ENCODE data around the gene FSTL3.
"Not testable (repeated sequence)": the region's sequence is repeated elsewhere in the genome, so short reads cannot be mapped to it uniquely, and the experiment has no call there.

FSTL3 gene

DNA sequence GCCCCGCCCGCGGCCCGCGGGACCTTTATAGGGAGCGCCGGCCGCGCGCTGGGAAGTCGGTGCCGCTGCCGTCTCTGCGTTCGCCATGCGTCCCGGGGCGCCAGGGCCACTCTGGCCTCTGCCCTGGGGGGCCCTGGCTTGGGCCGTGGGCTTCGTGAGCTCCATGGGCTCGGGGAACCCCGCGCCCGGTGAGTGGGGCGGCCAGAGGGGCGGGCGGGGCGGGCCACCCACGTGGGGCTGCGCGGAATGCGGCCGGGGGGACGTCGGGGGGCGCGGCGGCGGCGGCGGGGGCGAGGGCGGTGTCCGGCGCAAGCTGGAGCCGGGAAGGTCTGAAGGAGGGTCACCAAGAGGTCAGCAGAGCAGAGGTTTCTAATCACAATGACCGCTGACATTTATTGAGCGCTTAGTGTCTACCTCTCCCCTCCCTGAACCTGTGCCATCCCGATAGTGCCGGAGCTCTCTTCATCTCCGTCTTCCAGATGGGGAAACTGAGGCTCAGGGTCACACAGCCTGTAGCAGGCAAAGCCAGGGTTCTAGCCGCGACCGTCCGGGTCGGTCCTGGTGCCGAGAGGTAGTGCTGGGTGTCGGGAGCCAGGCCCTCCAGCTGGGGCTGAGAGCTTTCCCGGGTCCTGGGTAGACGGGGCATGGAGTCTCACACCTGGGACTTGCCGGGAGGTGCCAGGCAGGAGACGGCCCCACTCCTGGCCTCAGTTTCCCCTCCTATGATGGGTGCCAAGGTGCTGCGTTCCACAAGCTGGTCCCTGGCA is at the start of gene FSTL3:
TSS of gene FSTL3 (plus strand) at position 54 of the 767 bp plus-strand sequence. CDS start at position 86, 32 bp downstream.
- no peaks in the 10 kb centered on the region for H3K36me3 ChIP-seq (ENCODE audit: insufficient read depth, low read length)
- H3K27ac ChIP-seq (ENCODE audit: low read depth, low read length) = peak within 1 kb of the TSS; percentile 78
- peaks cover 0 to 6% of the 10 kb centered on the region in 2 donors for H3K27me3 ChIP-seq (ENCODE audit: control insufficient read depth in 1 of 2, insufficient read depth in 2 of 2, low read length in 2 of 2)
- peak within 1 kb of the TSS; percentile 61 for H3K9ac ChIP-seq (ENCODE audit: low read length)
- H3K9me3 ChIP-seq (ENCODE audit: low read length) = no peaks in the 10 kb centered on the region
- H3K4me1 ChIP-seq (ENCODE audit: insufficient read depth, low read length) = peaks cover 21% of the 10 kb centered on the region
- peak within 1 kb of the TSS; percentile 47 to 71 for H3K4me3 ChIP-seq (ENCODE audit: low read depth in 1 of 2, low read length in 2 of 2)

DNA sequence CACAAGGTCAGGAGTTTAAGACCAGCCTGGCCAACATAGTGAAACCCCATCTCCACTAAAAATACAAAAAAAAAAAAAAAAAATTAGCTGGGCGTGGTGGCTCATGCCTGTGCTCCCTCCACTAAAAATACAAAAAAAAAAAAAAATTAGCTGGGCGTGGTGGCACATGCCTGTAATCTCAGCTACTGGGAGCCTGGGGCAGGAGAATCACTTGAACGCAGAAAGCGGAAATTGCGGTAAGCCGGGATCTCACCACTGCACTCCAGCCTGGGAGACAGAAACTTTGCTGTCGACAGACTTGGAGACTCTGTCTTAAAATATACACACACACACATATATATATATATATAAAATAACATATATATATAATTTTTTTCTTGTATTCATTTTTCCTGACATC is 49.6 kb upstream of the FSTL3 start:
- H3K27ac ChIP-seq (ENCODE audit: low read depth, low read length); H3K27me3 ChIP-seq (ENCODE audit: control insufficient read depth in 1 of 2, insufficient read depth in 2 of 2, low read length in 2 of 2); H3K36me3 ChIP-seq (ENCODE audit: insufficient read depth, low read length); H3K9ac ChIP-seq (ENCODE audit: low read length); H3K9me3 ChIP-seq (ENCODE audit: low read length); H3K4me1 ChIP-seq (ENCODE audit: insufficient read depth, low read length); H3K4me3 ChIP-seq (ENCODE audit: low read depth in 1 of 2, low read length in 2 of 2): not testable (repeated sequence)

DNA sequence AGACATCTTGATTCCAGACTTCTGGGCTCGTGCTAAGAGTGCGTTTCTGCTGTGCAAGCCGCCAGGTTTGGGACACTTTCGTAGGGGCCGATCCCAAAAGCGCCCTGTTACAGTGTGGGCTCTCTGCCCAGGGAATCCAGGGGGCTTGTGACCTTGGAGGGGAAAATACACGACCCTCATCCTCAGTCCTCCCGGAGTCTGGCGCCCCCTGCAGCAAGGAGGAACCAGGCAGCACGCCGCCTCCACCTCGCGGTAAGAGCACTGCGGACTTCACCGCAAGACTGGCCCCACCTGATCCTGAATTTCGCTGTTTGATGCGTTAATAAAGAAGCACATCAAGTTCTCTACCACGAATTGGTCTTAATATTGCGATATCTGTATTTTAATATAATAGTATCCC is 48.0 kb upstream of the FSTL3 start:
- no peak overlapping the region for H3K4me3 ChIP-seq (ENCODE audit: low read depth in 1 of 2, low read length in 2 of 2)
- no peak overlapping the region for H3K27ac ChIP-seq (ENCODE audit: low read depth, low read length)
- no peaks in the 10 kb centered on the region for H3K27me3 ChIP-seq (ENCODE audit: control insufficient read depth in 1 of 2, insufficient read depth in 2 of 2, low read length in 2 of 2)
- peaks cover 6% of the 10 kb centered on the region for H3K36me3 ChIP-seq (ENCODE audit: insufficient read depth, low read length)
- H3K9me3 ChIP-seq (ENCODE audit: low read length) = no peaks in the 10 kb centered on the region
- peaks cover 10% of the 10 kb centered on the region for H3K4me1 ChIP-seq (ENCODE audit: insufficient read depth, low read length)
- H3K9ac ChIP-seq (ENCODE audit: low read length) = no peak overlapping the region

GRCh38 chr19:629515-629914 is 46.7 kb upstream of the FSTL3 start:
- not testable (repeated sequence) for H3K9me3 ChIP-seq (ENCODE audit: low read length); H3K4me3 ChIP-seq (ENCODE audit: low read depth in 1 of 2, low read length in 2 of 2); H3K36me3 ChIP-seq (ENCODE audit: insufficient read depth, low read length); H3K27me3 ChIP-seq (ENCODE audit: control insufficient read depth in 1 of 2, insufficient read depth in 2 of 2, low read length in 2 of 2); H3K27ac ChIP-seq (ENCODE audit: low read depth, low read length); H3K9ac ChIP-seq (ENCODE audit: low read length)
- H3K4me1 ChIP-seq (ENCODE audit: insufficient read depth, low read length) = peaks cover 17% of the 10 kb centered on the region

DNA sequence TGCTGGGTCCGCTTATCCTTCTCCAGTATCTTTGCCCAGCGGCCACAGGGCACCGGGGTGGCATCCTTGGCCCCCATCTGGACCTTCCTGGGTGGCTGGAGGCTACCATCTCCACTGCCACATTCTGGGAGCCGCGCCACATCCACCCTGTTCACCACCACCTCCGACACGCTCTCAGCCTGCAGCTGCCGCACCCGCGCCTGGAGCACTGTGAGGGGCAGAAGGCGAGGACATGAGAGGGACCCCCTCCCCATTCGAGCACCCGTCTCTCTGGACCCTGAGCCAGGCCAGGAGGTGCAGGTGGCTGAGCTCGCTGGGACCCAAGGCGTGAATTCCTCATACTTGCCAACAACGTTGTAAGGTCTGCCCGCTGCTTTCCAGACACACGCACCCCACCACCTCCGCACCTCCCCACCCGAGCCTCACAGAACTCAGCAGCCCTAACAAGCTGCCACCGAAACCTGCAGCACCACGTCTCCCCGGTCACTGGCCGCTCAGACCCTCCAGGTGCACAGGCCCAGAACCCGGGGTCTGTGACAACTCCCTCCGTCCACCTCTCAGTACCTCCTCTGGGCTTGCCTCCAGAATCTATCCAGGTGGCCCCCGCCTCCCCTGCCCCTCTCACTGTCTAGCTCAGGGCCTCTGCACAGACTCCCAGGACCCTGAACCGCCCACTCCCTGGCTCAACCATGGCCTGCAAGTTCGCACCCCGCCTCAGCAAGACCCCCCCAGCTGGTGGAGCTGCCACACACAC is 46.1 kb upstream of the FSTL3 start:
- Histone ChIP-seq H3K27ac (ENCODE audit: low read depth, low read length) (no peak overlapping the region), H3K36me3 (ENCODE audit: insufficient read depth, low read length) (peaks cover 5% of the 10 kb centered on the region), H3K9me3 (ENCODE audit: low read length) (no peaks in the 10 kb centered on the region), H3K27me3 (ENCODE audit: control insufficient read depth in 1 of 2, insufficient read depth in 2 of 2, low read length in 2 of 2) (no peaks in the 10 kb centered on the region), H3K4me3 (ENCODE audit: low read depth in 1 of 2, low read length in 2 of 2) (no peak overlapping the region), H3K9ac (ENCODE audit: low read length) (no peak overlapping the region), H3K4me1 (ENCODE audit: insufficient read depth, low read length) (peaks cover 17% of the 10 kb centered on the region)

DNA sequence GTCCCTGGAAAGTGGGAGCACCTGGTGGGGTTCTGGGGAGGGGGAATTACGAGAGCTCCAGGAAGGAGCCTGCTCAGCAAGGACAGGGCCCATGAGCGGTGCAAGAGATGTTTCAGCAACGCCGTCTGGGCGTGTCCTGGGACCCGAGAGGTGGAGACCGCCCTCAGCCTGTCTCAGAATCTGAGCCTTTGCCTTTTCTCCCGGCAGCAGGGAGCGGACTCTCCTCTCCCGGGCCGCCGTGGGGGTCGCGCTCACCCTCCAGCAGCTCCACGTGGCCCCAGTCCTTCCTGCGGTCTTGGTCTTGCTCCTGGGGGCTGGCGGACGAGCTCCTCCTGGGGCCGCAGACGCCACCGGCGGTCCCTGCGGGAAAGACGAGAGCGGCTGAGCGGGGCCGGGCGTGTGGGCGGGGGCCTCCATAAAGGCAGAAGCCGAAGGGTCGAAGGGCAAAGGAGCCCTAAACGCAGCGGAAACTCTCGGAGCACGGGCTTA is 43.6 kb upstream of the FSTL3 start:
- H3K36me3 ChIP-seq (ENCODE audit: insufficient read depth, low read length) = no peaks in the 10 kb centered on the region
- peaks cover 17% of the 10 kb centered on the region for H3K4me1 ChIP-seq (ENCODE audit: insufficient read depth, low read length)
- H3K9ac ChIP-seq (ENCODE audit: low read length) = peak overlapping the region; percentile 49
- H3K27ac ChIP-seq (ENCODE audit: low read depth, low read length) = peak overlapping the region; percentile 62
- H3K27me3 ChIP-seq (ENCODE audit: control insufficient read depth in 1 of 2, insufficient read depth in 2 of 2, low read length in 2 of 2) = no peaks in the 10 kb centered on the region
- no peaks in the 10 kb centered on the region for H3K9me3 ChIP-seq (ENCODE audit: low read length)
- H3K4me3 ChIP-seq (ENCODE audit: low read depth in 1 of 2, low read length in 2 of 2) = peak overlapping the region; percentile 91 to 95

DNA sequence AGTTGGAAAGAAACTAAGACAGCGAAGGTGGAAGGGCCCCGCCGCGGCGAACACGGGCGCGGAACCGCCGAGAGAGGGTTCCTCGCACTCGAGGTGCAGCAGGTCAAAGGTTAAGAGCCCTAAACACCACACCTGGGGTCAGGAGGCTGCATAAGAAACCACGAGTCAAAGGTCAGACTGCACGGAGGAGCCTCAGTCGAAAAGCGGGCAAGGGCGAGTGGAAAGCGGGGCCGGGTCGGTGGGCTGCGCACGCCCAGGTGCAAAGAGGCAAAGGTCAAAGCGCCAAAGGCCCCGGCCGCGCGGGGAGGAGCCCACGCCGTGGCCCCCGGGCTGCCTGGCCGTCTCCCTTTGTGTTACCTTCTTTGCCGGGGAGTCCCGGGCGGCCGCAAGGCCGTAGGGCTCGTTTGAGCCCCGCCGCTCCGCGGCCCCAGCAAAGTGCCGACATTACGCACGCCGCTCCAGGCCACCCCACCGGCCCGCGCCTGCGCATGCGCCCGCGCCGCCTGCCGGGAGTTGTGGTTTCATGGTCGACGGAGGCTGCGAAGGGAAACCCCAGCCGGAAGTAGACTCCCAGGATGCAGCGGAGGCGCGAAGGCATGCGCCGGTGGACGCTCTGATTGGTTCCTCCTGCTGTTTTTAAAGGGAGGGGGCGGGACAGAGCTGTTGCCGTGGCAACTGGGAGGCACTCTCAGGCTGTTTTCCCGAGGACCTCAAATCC is 43.0 kb upstream of the FSTL3 start, which contains the start of gene POLRMT:
TSS of gene POLRMT (minus strand) at position 470 of the 718 bp plus-strand sequence. CDS start at position 445, 25 bp downstream.
- no peaks in the 10 kb centered on the region for H3K27me3 ChIP-seq (ENCODE audit: control insufficient read depth in 1 of 2, insufficient read depth in 2 of 2, low read length in 2 of 2)
- peak within 1 kb of the TSS; percentile 63 for H3K9ac ChIP-seq (ENCODE audit: low read length)
- H3K27ac ChIP-seq (ENCODE audit: low read depth, low read length) = peak within 1 kb of the TSS; percentile 66
- H3K9me3 ChIP-seq (ENCODE audit: low read length) = no peaks in the 10 kb centered on the region
- peak within 1 kb of the TSS; percentile 91 to 95 for H3K4me3 ChIP-seq (ENCODE audit: low read depth in 1 of 2, low read length in 2 of 2)
- H3K4me1 ChIP-seq (ENCODE audit: insufficient read depth, low read length) = peaks cover 17% of the 10 kb centered on the region
- no peaks in the 10 kb centered on the region for H3K36me3 ChIP-seq (ENCODE audit: insufficient read depth, low read length)

- Histone ChIP-seq H3K9me3 (ENCODE audit: low read length) (no peaks in the 10 kb centered on the region), H3K27me3 (ENCODE audit: control insufficient read depth in 1 of 2, insufficient read depth in 2 of 2, low read length in 2 of 2) (no peaks in the 10 kb centered on the region), H3K27ac (ENCODE audit: low read depth, low read length) (peak overlapping the region; percentile 41), H3K9ac (ENCODE audit: low read length) (peak overlapping the region; percentile 63), H3K36me3 (ENCODE audit: insufficient read depth, low read length) (no peaks in the 10 kb centered on the region), H3K4me3 (ENCODE audit: low read depth in 1 of 2, low read length in 2 of 2) (peak overlapping the region; percentile 76 to 91), H3K4me1 (ENCODE audit: insufficient read depth, low read length) (peaks cover 20% of the 10 kb centered on the region)
Measured at GRCh38 chr19:633786-634639, 42.2 kb upstream of the FSTL3 start.

- Histone ChIP-seq H3K36me3 (ENCODE audit: insufficient read depth, low read length) (no peaks in the 10 kb centered on the region), H3K9me3 (ENCODE audit: low read length) (no peaks in the 10 kb centered on the region), H3K27me3 (ENCODE audit: control insufficient read depth in 1 of 2, insufficient read depth in 2 of 2, low read length in 2 of 2) (no peaks in the 10 kb centered on the region), H3K4me3 (ENCODE audit: low read depth in 1 of 2, low read length in 2 of 2) (no peak overlapping the region), H3K4me1 (ENCODE audit: insufficient read depth, low read length) (peaks cover 23% of the 10 kb centered on the region), H3K9ac (ENCODE audit: low read length) (no peak overlapping the region), H3K27ac (ENCODE audit: low read depth, low read length) (no peak overlapping the region)
Measured at GRCh38 chr19:634975-635652, 41.1 kb upstream of the FSTL3 start.

- Histone ChIP-seq H3K4me3 (ENCODE audit: low read depth in 1 of 2, low read length in 2 of 2) (peak overlapping the region; percentile 55 to 58), H3K9ac (ENCODE audit: low read length) (no peak overlapping the region), H3K27ac (ENCODE audit: low read depth, low read length) (no peak overlapping the region), H3K4me1 (ENCODE audit: insufficient read depth, low read length) (peaks cover 12% of the 10 kb centered on the region), H3K27me3 (ENCODE audit: control insufficient read depth in 1 of 2, insufficient read depth in 2 of 2, low read length in 2 of 2) (no peaks in the 10 kb centered on the region), H3K9me3 (ENCODE audit: low read length) (no peaks in the 10 kb centered on the region), H3K36me3 (ENCODE audit: insufficient read depth, low read length) (no peaks in the 10 kb centered on the region)
Measured at GRCh38 chr19:638906-639252, 37.3 kb upstream of the FSTL3 start.
